CD4-positive, alpha-beta T cell treated with Interferon alpha-2 for 1 hour (primary cell): ENCODE measurements around the gene LSS.

Experiments used
- DNase-seq, 2 donors: peaks; one replicate each; pipeline ENCODE4 v3.0.0-alpha.2; 2020 to 2022

Gene LSS

GRCh38 chr21:46218906-46219590 is 9.5 kb downstream of the LSS start:
- DNase-seq: no peak

GRCh38 chr21:46217511-46218196 is 10.9 kb downstream of the LSS start:
- no peak for DNase-seq

GRCh38 chr21:46216132-46216747 is 12.3 kb downstream of the LSS start:
- no peak for DNase-seq

- DNase-seq: no peak
These were observed 13.0 kb downstream of the LSS start for GRCh38 chr21:46215436-46216131.

GRCh38 chr21:46214478-46215340 is 13.9 kb downstream of the LSS start:
- DNase-seq: no peak

GRCh38 chr21:46213620-46214286 is 14.8 kb downstream of the LSS start:
- DNase-seq: no peak

GRCh38 chr21:46212721-46213484 is 15.7 kb downstream of the LSS start:
- DNase-seq: no peak

GRCh38 chr21:46211786-46212720 is 16.5 kb downstream of the LSS start:
- DNase-seq: no peak

GRCh38 chr21:46211376-46211775 is 17.2 kb downstream of the LSS start:
- DNase-seq: no peak

- DNase-seq: no peak
These were observed 18.0 kb downstream of the LSS start for GRCh38 chr21:46210378-46211136.

GRCh38 chr21:46208761-46209721 is 19.5 kb downstream of the LSS start:
- no peak for DNase-seq

- no peak for DNase-seq
These were observed 20.5 kb downstream of the LSS start for GRCh38 chr21:46207920-46208591.

GRCh38 chr21:46207006-46207919 is 21.3 kb downstream of the LSS start:
- no peak for DNase-seq

- no peak for DNase-seq
These were observed 22.2 kb downstream of the LSS start for GRCh38 chr21:46206163-46207005.

- no peak for DNase-seq
These were observed 22.8 kb downstream of the LSS start for GRCh38 chr21:46205766-46206162.
